ENCODE data around the gene PPP1R14C. TPM values are rescaled to one million over a fixed set of nuclear protein-coding genes. Genes with fewer than 3 reads are reported as not detected.
A peak's percentile ranks its signal among the peaks of the same experiment; 100 is the strongest.

Gene PPP1R14C
- total and polyA plus RNA-seq, 2 experiments from 2014 or later = 106 to 190 TPM

GRCh38 chr6:150204705-150205472, 62.0 kb downstream of the PPP1R14C start:
- no peak overlapping the region for H3K27ac ChIP-seq
- no peak for TF ChIP-seq CTCF (IDR thresholded peaks at IDR 0.05; ENCODE audit: low read depth, low read length)
- H3K4me1 ChIP-seq (ENCODE audit: low read depth) = peaks cover 11% of the 10 kb centered on the region
- H3K27me3 ChIP-seq = no peaks in the 10 kb centered on the region
- no peak for DNase-seq (ENCODE audit: low read depth in 1 of 2, low spot score in 1 of 2)
- H3K36me3 ChIP-seq = no peaks in the 10 kb centered on the region
- H3K9me3 ChIP-seq (ENCODE audit: low read depth) = no peaks in the 10 kb centered on the region
- no peak overlapping the region for H3K4me3 ChIP-seq

- TF ChIP-seq CTCF (IDR thresholded peaks at IDR 0.05; ENCODE audit: low read depth, low read length) = no peak
- Histone ChIP-seq H3K4me1 (ENCODE audit: low read depth) (peaks cover 16% of the 10 kb centered on the region), H3K4me3 (no peak overlapping the region), H3K27ac (no peak overlapping the region), H3K9me3 (ENCODE audit: low read depth) (no peaks in the 10 kb centered on the region), H3K36me3 (no peaks in the 10 kb centered on the region), H3K27me3 (no peaks in the 10 kb centered on the region)
- DNase-seq (ENCODE audit: low read depth in 1 of 2, low spot score in 1 of 2) = peak in 1 of 2 donors; percentile 16
These were observed 65.2 kb downstream of the PPP1R14C start for GRCh38 chr6:150207931-150208570.

- TF ChIP-seq CTCF (IDR thresholded peaks at IDR 0.05; ENCODE audit: low read depth, low read length) = no peak
- H3K4me1 ChIP-seq (ENCODE audit: low read depth) = peaks cover 16% of the 10 kb centered on the region
- no peaks in the 10 kb centered on the region for H3K9me3 ChIP-seq (ENCODE audit: low read depth)
- no peak overlapping the region for H3K27ac ChIP-seq
- H3K36me3 ChIP-seq = no peaks in the 10 kb centered on the region
- no peaks in the 10 kb centered on the region for H3K27me3 ChIP-seq
- no peak overlapping the region for H3K4me3 ChIP-seq
- no peak for DNase-seq (ENCODE audit: low read depth in 1 of 2, low spot score in 1 of 2)
These were observed 65.9 kb downstream of the PPP1R14C start for GRCh38 chr6:150208611-150209352.

GRCh38 chr6:150209415-150209814, 66.6 kb downstream of the PPP1R14C start:
- no peaks in the 10 kb centered on the region for H3K36me3 ChIP-seq
- H3K9me3 ChIP-seq (ENCODE audit: low read depth) = no peaks in the 10 kb centered on the region
- TF ChIP-seq CTCF (IDR thresholded peaks at IDR 0.05; ENCODE audit: low read depth, low read length) = no peak
- no peak overlapping the region for H3K4me3 ChIP-seq
- no peaks in the 10 kb centered on the region for H3K27me3 ChIP-seq
- H3K27ac ChIP-seq = no peak overlapping the region
- H3K4me1 ChIP-seq (ENCODE audit: low read depth) = peaks cover 16% of the 10 kb centered on the region
- no peak for DNase-seq (ENCODE audit: low read depth in 1 of 2, low spot score in 1 of 2)

- H3K27ac ChIP-seq = peak overlapping the region; percentile 29
- H3K9me3 ChIP-seq (ENCODE audit: low read depth) = no peaks in the 10 kb centered on the region
- H3K4me3 ChIP-seq = no peak overlapping the region
- H3K27me3 ChIP-seq = no peaks in the 10 kb centered on the region
- TF ChIP-seq CTCF (IDR thresholded peaks at IDR 0.05; ENCODE audit: low read depth, low read length) = no peak
- H3K4me1 ChIP-seq (ENCODE audit: low read depth) = peaks cover 16% of the 10 kb centered on the region
- H3K36me3 ChIP-seq = peaks cover 3% of the 10 kb centered on the region
- DNase-seq (ENCODE audit: low read depth in 1 of 2, low spot score in 1 of 2) = no peak
These were observed 69.1 kb downstream of the PPP1R14C start for GRCh38 chr6:150211700-150212511.

Measured in cardiac muscle cell (in vitro differentiated cells and primary cell).